IPS-15b (cell line): ENCODE data around the gene PNMA8C.

Experiments
- H3K27me3 ChIP-seq: one replicate; pipeline ENCODE4 v1.6.1; 2013; ENCODE audit warnings: low read length; ENCODE audit not compliant: control insufficient read depth, insufficient read depth
- H3K36me3 ChIP-seq: one replicate; pipeline ENCODE4 v1.6.1; 2013; ENCODE audit warnings: low read length; ENCODE audit not compliant: control insufficient read depth, insufficient read depth
- H3K4me1 ChIP-seq: one replicate; pipeline ENCODE4 v1.6.1; 2013; ENCODE audit warnings: mild to moderate bottlenecking, low read length; ENCODE audit not compliant: control insufficient read depth, insufficient read depth
- H3K4me3 ChIP-seq: one replicate; pipeline ENCODE4 v1.5.1; 2013; ENCODE audit warnings: low read depth, low read length
- H3K9ac ChIP-seq: one replicate; pipeline ENCODE4 v1.6.1; 2013; ENCODE audit warnings: low read depth, mild to moderate bottlenecking, low read length
- H3K9me3 ChIP-seq: one replicate; pipeline ENCODE4 v1.6.1; 2013; ENCODE audit warnings: mild to moderate bottlenecking, low read length; ENCODE audit not compliant: control insufficient read depth, insufficient read depth

Gene PNMA8C

DNA sequence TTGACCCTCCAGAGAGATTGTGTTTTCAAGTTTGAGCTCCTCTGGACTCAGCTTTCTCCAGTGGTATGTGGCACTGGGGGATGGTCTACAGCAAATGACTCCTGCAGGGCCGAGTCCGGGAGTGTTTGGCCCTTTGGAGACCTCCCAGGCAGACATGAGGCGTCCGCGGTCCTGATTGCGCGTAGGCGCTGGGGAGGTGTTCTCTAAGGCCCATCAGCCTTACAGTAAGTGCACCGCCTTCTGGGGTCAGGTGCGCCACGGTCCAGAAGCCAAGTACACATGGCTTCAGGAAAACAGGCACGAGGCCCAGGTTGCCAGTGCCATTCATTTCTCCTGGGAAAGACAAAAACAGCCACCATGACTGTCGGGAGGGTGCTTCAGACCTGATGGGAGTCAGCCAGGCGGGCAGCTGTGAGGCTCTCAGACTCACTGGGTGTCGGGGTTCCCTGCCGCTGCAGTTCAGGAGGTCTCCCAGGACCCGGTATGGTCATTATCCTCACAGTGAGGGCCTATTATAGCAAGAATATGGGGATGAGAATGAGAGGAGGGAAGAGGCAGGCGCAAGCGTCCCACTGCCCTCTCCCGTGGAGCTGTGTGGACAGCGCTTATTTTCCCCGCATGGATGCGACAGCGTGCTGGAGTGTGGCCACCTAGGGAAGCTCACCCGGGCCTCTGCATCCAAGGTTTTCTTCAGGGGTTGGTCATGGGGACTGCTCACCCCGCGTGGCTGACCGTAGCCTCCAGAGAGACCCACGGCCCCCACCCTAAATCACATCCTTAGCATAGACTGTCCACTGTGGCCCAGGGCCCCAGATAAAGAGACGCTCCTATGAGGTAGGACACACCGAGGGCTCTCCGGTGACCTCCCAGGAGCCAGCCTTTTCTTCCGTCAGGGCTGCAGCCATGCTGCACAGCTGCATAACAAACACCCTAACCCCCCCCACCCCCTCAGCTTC, 37.2 kb downstream of the PNMA8C start:
- no peak overlapping the region for H3K4me3 ChIP-seq
- H3K9me3 ChIP-seq, result no peaks in the 10 kb centered on the region
- H3K36me3 ChIP-seq, result peaks cover 43% of the 10 kb centered on the region
- H3K4me1 ChIP-seq, result no peaks in the 10 kb centered on the region
- H3K27me3 ChIP-seq, result no peaks in the 10 kb centered on the region
- H3K9ac ChIP-seq, result no peak overlapping the region

GRCh38 chr19:46390866-46391265, 37.9 kb downstream of the PNMA8C start:
- Histone ChIP-seq H3K4me3 (no peak overlapping the region), H3K9ac (no peak overlapping the region), H3K27me3 (no peaks in the 10 kb centered on the region), H3K36me3 (peaks cover 47% of the 10 kb centered on the region), H3K9me3 (no peaks in the 10 kb centered on the region), H3K4me1 (no peaks in the 10 kb centered on the region)

- H3K4me3 ChIP-seq, result no peak overlapping the region
- peaks cover 47% of the 10 kb centered on the region for H3K36me3 ChIP-seq
- H3K9me3 ChIP-seq, result no peaks in the 10 kb centered on the region
- no peak overlapping the region for H3K9ac ChIP-seq
- H3K27me3 ChIP-seq, result no peaks in the 10 kb centered on the region
- no peaks in the 10 kb centered on the region for H3K4me1 ChIP-seq
These were observed 38.4 kb downstream of the PNMA8C start for GRCh38 chr19:46390121-46390858.

DNA sequence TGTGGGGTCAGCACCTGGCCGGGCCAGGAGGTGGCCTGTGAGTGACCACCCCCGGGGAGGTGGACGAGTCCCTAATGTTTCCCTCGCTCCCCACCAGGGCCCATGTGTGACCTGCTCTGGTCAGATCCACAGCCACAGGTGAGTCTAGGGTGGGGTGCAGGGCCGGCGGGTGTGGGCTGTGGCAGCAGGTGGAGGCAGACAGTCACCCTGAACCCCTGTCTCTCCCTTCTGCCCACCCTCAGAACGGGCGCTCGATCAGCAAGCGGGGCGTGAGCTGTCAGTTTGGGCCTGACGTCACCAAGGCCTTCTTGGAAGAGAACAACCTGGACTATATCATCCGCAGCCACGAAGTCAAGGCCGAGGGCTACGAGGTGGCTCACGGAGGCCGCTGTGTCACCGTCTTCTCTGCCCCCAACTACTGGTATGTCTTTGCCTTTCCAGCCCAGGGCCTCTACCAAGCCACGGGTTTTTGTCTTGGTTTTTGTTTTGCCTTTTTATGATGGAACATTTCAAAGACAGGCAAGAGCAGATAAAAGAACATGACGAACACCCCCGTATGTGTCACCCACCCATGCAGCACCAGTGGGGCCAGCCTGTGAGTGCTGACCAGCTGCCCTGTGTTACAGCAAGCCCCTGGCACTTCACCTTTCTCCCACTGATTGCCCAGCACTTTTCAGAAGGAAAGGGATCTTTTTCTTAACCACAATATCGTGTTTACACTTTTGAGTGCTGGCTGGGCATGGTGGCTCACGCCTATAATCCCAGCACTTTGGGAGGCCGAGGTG, 40.2 kb downstream of the PNMA8C start:
- Histone ChIP-seq H3K27me3 (no peaks in the 10 kb centered on the region), H3K36me3 (peaks cover 64% of the 10 kb centered on the region), H3K9ac (no peak overlapping the region), H3K4me1 (no peaks in the 10 kb centered on the region), H3K9me3 (no peaks in the 10 kb centered on the region), H3K4me3 (no peak overlapping the region)

DNA sequence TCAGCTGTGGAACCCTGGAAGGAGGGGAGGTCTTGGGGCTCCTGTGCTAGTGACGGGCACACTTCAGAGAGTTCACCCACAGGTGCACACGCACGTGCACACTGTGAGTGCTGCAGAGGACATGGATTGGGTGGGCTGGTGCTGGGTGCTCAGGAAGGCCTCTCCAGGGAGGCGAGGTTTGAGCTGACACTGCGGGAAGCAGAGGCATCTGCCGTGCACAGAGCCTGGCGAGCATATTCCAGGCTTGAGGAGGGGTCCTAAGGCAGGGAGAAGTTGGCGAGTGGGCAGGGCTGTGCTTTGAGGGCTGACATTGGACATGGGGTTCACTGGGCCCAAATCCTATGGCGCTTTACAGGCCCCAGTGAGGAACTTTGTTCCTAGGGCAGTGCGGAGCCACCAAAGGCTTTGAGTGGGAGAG, 41.0 kb downstream of the PNMA8C start:
- Histone ChIP-seq H3K4me1 (no peaks in the 10 kb centered on the region), H3K27me3 (no peaks in the 10 kb centered on the region), H3K9me3 (no peaks in the 10 kb centered on the region), H3K9ac (no peak overlapping the region), H3K36me3 (peaks cover 64% of the 10 kb centered on the region), H3K4me3 (no peak overlapping the region)

GRCh38 chr19:46386996-46387712, 41.6 kb downstream of the PNMA8C start:
- H3K4me3 ChIP-seq, result no peak overlapping the region
- H3K4me1 ChIP-seq, result no peaks in the 10 kb centered on the region
- H3K36me3 ChIP-seq, result peaks cover 65% of the 10 kb centered on the region
- H3K9ac ChIP-seq, result no peak overlapping the region
- H3K9me3 ChIP-seq, result no peaks in the 10 kb centered on the region
- no peaks in the 10 kb centered on the region for H3K27me3 ChIP-seq

- H3K36me3 ChIP-seq, result peaks cover 63% of the 10 kb centered on the region
These were observed 42.6 kb downstream of the PNMA8C start for GRCh38 chr19:46386151-46386550.

GRCh38 chr19:46385636-46386035, 43.1 kb downstream of the PNMA8C start:
- no peak overlapping the region for H3K4me3 ChIP-seq
- peaks cover 58% of the 10 kb centered on the region for H3K36me3 ChIP-seq
- no peaks in the 10 kb centered on the region for H3K9me3 ChIP-seq
- H3K27me3 ChIP-seq, result no peaks in the 10 kb centered on the region
- no peak overlapping the region for H3K9ac ChIP-seq
- no peaks in the 10 kb centered on the region for H3K4me1 ChIP-seq

More at GRCh38 chr19:46386151-46386550, 42.6 kb downstream of the PNMA8C start:
- H3K27me3 ChIP-seq, result no peaks in the 10 kb centered on the region
- no peaks in the 10 kb centered on the region for H3K4me1 ChIP-seq
- no peaks in the 10 kb centered on the region for H3K9me3 ChIP-seq
- no peak overlapping the region for H3K4me3 ChIP-seq
- H3K9ac ChIP-seq, result no peak overlapping the region

DNA sequence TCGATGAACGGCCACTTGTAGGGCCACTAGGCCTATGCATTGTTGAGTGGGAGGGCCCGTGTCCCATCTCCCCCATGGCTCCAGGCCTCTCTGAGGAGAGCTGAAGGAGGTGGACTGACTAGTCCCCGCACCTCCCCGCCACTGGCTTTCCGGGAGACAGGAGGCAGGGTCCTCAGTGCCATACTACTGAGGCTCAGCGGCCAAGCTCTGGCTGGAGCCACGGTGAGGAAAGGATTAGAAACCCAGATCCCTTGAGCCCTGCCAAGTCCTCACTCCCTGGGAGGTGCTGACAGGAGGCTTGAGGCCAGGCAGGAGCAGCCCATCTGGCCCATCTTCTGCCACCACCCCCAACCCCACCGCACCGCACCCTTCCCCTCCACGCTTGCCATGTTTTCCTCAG, 44.3 kb downstream of the PNMA8C start:
- Histone ChIP-seq H3K4me1 (no peaks in the 10 kb centered on the region), H3K9me3 (no peaks in the 10 kb centered on the region), H3K36me3 (peaks cover 50% of the 10 kb centered on the region), H3K27me3 (no peaks in the 10 kb centered on the region), H3K9ac (no peak overlapping the region), H3K4me3 (no peak overlapping the region)

- no peaks in the 10 kb centered on the region for H3K27me3 ChIP-seq
- no peak overlapping the region for H3K4me3 ChIP-seq
- peaks cover 46% of the 10 kb centered on the region for H3K36me3 ChIP-seq
- H3K4me1 ChIP-seq, result no peaks in the 10 kb centered on the region
- no peak overlapping the region for H3K9ac ChIP-seq
- no peaks in the 10 kb centered on the region for H3K9me3 ChIP-seq
These were observed 44.9 kb downstream of the PNMA8C start for GRCh38 chr19:46383846-46384245.
